H1 (cell line): ENCODE results near the gene PDE8A. TPM values are rescaled to one million over a fixed set of nuclear protein-coding genes. Genes with fewer than 3 reads are reported as not detected.
A peak's percentile ranks its signal among the peaks of the same experiment; 100 is the strongest.

Experiments
- CTCF ChIA-PET: fragments of 300-600 bp; sonication (Branson Sonifier 250); formaldehyde crosslinking; loops from one replicate; lab custom pipeline; 2021; ENCODE audit not compliant: partially characterized antibody; lab: Charles Lee
- POLR2A ChIA-PET: fragments of 300-600 bp; sonication (Branson Sonifier 250); formaldehyde crosslinking; loops from one replicate; lab custom pipeline; 2021; ENCODE audit warnings: inconsistent platforms; ENCODE audit not compliant: partially characterized antibody; lab: Charles Lee
- DNase-seq, 2 experiments: peaks; one replicate each; pipeline versions ENCODE4 v3.0.0 to v3.0.0-alpha.2; 2010 to 2022; ENCODE audit warnings: low spot score in 2 of 2, low read depth in 1 of 2, mixed read lengths in 1 of 2
- FAIRE-seq: peaks from 2 replicates; lab custom pipeline; 2011; peaks lifted over from hg19 to GRCh38; lab: Jason Lieb, UNC
- H2AFZ ChIP-seq: 2 replicates; pipeline ENCODE4 v1.8.1; 2012; ENCODE audit warnings: low read length, inconsistent platforms
- H2AK5ac ChIP-seq: 2 replicates; pipeline ENCODE4 v1.6.1; 2013; ENCODE audit warnings: low read depth, low read length
- H2BK120ac ChIP-seq: replicated peaks from 2 replicates; pipeline ENCODE3; 2013; ENCODE audit warnings: low read depth, low read length, inconsistent platforms
- H2BK12ac ChIP-seq: 2 replicates; pipeline ENCODE4 v1.6.1; 2013; ENCODE audit warnings: low read depth, low read length
- H2BK15ac ChIP-seq: 2 replicates; pipeline ENCODE4 v1.6.1; 2013; ENCODE audit warnings: low read length
- H2BK20ac ChIP-seq: 2 replicates; pipeline ENCODE4 v1.6.1; 2013; ENCODE audit warnings: low read length
- H2BK5ac ChIP-seq: 2 replicates; pipeline ENCODE4 v1.6.1; 2013; ENCODE audit warnings: low read depth, low read length
- H3K14ac ChIP-seq: 2 replicates; pipeline ENCODE4 v1.6.1; 2013; ENCODE audit warnings: inconsistent platforms; ENCODE audit not compliant: insufficient read length
- H3K18ac ChIP-seq: 2 replicates; pipeline ENCODE4 v1.6.1; 2013; ENCODE audit warnings: low read length; ENCODE audit errors: extremely low read depth
- H3K23ac ChIP-seq: 2 replicates; pipeline ENCODE4 v1.6.1; 2013; ENCODE audit warnings: inconsistent platforms; ENCODE audit not compliant: insufficient read length
- H3K23me2 ChIP-seq: 2 replicates; pipeline ENCODE4 v1.6.1; 2013; ENCODE audit warnings: low read depth, low read length
- H3K27ac ChIP-seq: 2 replicates; pipeline ENCODE4 v1.6.1; 2011; ENCODE audit warnings: low read depth, low read length, inconsistent platforms
- H3K27me3 ChIP-seq, 4 experiments: replicated peaks in 1 of 4; 1 replicate in 1 of 4; 2 replicates in 3 of 4; pipeline versions ENCODE4 v1.6.1 to v1.8.1; 2011 to 2013; ENCODE audit warnings: low read length in 3 of 4, mild to moderate bottlenecking in 3 of 4, inconsistent platforms in 2 of 4, mixed read lengths in 2 of 4, moderate library complexity in 1 of 4; ENCODE audit not compliant: control insufficient read depth in 3 of 4, insufficient read depth in 3 of 4; ENCODE audit errors: extremely low read depth in 1 of 4
- H3K36me3 ChIP-seq, 4 experiments: 2 replicates each; pipeline versions ENCODE4 v1.6.1 to v1.8.1; 2011 to 2013; ENCODE audit warnings: mild to moderate bottlenecking in 4 of 4, low read length in 3 of 4, moderate library complexity in 2 of 4, control low read depth in 1 of 4, inconsistent platforms in 1 of 4; ENCODE audit not compliant: insufficient read depth in 4 of 4, control insufficient read depth in 2 of 4
- H3K4ac ChIP-seq: replicated peaks from 2 replicates; pipeline ENCODE3; 2013; ENCODE audit warnings: low read length, low read depth, mixed read lengths, inconsistent platforms; ENCODE audit not compliant: insufficient read length
- H3K4me1 ChIP-seq, 4 experiments: replicated peaks in 1 of 4; 1 replicate in 1 of 4; 2 replicates in 3 of 4; pipeline versions ENCODE4 v1.6.1 to v1.8.1; 2011 to 2013; ENCODE audit warnings: low read length in 3 of 4, inconsistent platforms in 2 of 4, mixed read lengths in 1 of 4; ENCODE audit not compliant: insufficient read depth in 4 of 4, control insufficient read depth in 3 of 4
- H3K4me2 ChIP-seq, 2 experiments: 2 replicates each; pipeline versions ENCODE4 v1.6.1 to v1.8.1; 2011 to 2013; ENCODE audit warnings: low read depth in 2 of 2, low read length in 2 of 2, control low read depth in 1 of 2, inconsistent platforms in 1 of 2, mild to moderate bottlenecking in 1 of 2; ENCODE audit not compliant: insufficient read depth in 1 of 2
- H3K4me3 ChIP-seq, 4 experiments: fragments of 200-600, 300-600 bp in 1 of 4; sonication (generic), shearing (Covaris generic), sonication (Bioruptor Twin) in 1 of 4; 2 replicates each; pipeline versions ENCODE4 v1.5.1 to v1.8.1; 2011 to 2016; ENCODE audit warnings: low read length in 4 of 4, low read depth in 3 of 4, control low read depth in 2 of 4, inconsistent platforms in 2 of 4, mild to moderate bottlenecking in 2 of 4, mixed read lengths in 1 of 4, moderate library complexity in 1 of 4; ENCODE audit not compliant: insufficient read depth in 2 of 4; ENCODE audit errors: extremely low read depth in 1 of 4
- H3K56ac ChIP-seq: replicated peaks from 2 replicates; pipeline ENCODE3; 2013; ENCODE audit warnings: low read depth, mild to moderate bottlenecking, mixed read lengths, low read length, inconsistent platforms; ENCODE audit not compliant: insufficient read length
- H3K79me1 ChIP-seq: 2 replicates; pipeline ENCODE4 v1.6.1; 2013; ENCODE audit warnings: low read depth, low read length, control low read depth
- H3K79me2 ChIP-seq, 2 experiments: 2 replicates each; pipeline versions ENCODE4 v1.6.1 to v1.8.1; 2012 to 2013; ENCODE audit warnings: low read length in 2 of 2, mild to moderate bottlenecking in 2 of 2, inconsistent platforms in 1 of 2; ENCODE audit not compliant: insufficient read depth in 2 of 2, control insufficient read depth in 1 of 2
- H3K9ac ChIP-seq, 4 experiments: replicated peaks in 1 of 4; 1 replicate in 1 of 4; 2 replicates in 3 of 4; pipeline versions ENCODE4 v1.6.1 to v1.8.1; 2011 to 2013; ENCODE audit warnings: low read depth in 3 of 4, low read length in 3 of 4, control low read depth in 2 of 4, mild to moderate bottlenecking in 2 of 4, moderate library complexity in 2 of 4, inconsistent platforms in 1 of 4; ENCODE audit errors: extremely low read depth in 1 of 4
- H3K9me3 ChIP-seq, 2 experiments: 2 replicates each; pipeline versions ENCODE4 v1.6.1 to v1.8.1; 2012 to 2013; ENCODE audit warnings: mild to moderate bottlenecking in 2 of 2, moderate library complexity in 2 of 2, control low read depth in 1 of 2, inconsistent platforms in 1 of 2, low read depth in 1 of 2, low read length in 1 of 2, mixed read lengths in 1 of 2; ENCODE audit not compliant: insufficient read depth in 2 of 2
- H4K20me1 ChIP-seq, 2 experiments: replicated peaks in 1 of 2; 2 replicates each; pipeline versions ENCODE3 to v1.8.1; 2011 to 2013; ENCODE audit warnings: inconsistent platforms in 2 of 2, low read length in 2 of 2, mild to moderate bottlenecking in 1 of 2; ENCODE audit not compliant: insufficient read depth in 2 of 2, control insufficient read depth in 1 of 2
- H4K5ac ChIP-seq: 2 replicates; pipeline ENCODE4 v1.6.1; 2013; ENCODE audit warnings: low read length, low read depth, mixed read lengths, inconsistent platforms; ENCODE audit not compliant: insufficient read length
- H4K8ac ChIP-seq: 2 replicates; pipeline ENCODE4 v1.8.0; 2013; ENCODE audit warnings: mild to moderate bottlenecking, moderate library complexity, low read length, inconsistent platforms; ENCODE audit not compliant: insufficient read depth; ENCODE audit errors: extremely low read depth
- H4K91ac ChIP-seq: replicated peaks from 2 replicates; pipeline ENCODE3; 2013; ENCODE audit warnings: low read length, mixed read lengths, inconsistent platforms; ENCODE audit not compliant: insufficient read length
- CHD1 ChIP-seq: IDR thresholded peaks from 2 replicates; pipeline ENCODE4 v1.6.1; 2012; ENCODE audit warnings: low read depth, low read length, improper control_type of control experiment
- CHD2 ChIP-seq: IDR thresholded peaks from 2 replicates; pipeline ENCODE4 v1.6.1; 2012; ENCODE audit warnings: low read length, improper control_type of control experiment
- KDM4A ChIP-seq: IDR thresholded peaks from one replicate; pipeline ENCODE4 v1.7.1; 2012; ENCODE audit warnings: low read depth, mild to moderate bottlenecking, moderate library complexity, low read length, inconsistent platforms; ENCODE audit not compliant: severe bottlenecking
- SUZ12 ChIP-seq: fragments of 200-600 bp; sonication (generic); IDR thresholded peaks from 2 replicates; pipeline ENCODE4 v1.6.1; 2012; ENCODE audit warnings: mild to moderate bottlenecking, inconsistent platforms, low read length, moderate library complexity, mixed read lengths
- TAF1 ChIP-seq: IDR thresholded peaks from 2 replicates; pipeline ENCODE4 v1.6.1; 2011; ENCODE audit warnings: mild to moderate bottlenecking, low read depth, low read length
- WGBS, 2 experiments: shearing (Covaris generic) in 1 of 2; methylation state at CpG; one replicate each; pipeline versions ENCODE4 v1.1.6 to v1.1.7; 2013 to 2015; ENCODE audit warnings: low lambda C conversion rate in 2 of 2, mixed read lengths in 2 of 2, inconsistent platforms in 1 of 2, low coverage in 1 of 2, missing lambda C conversion rate in 1 of 2; ENCODE audit not compliant: insufficient replicate concordance in 2 of 2, insufficient coverage in 1 of 2, insufficient read length in 1 of 2; ENCODE audit errors: extremely low coverage in 1 of 2, missing lambda C conversion rate in 1 of 2; 5-methylcytosine and 5-hydroxymethylcytosine counted together
- long read RNA-seq, 2 experiments: library from RNA in 1 of 2; library from capped mRNA in 1 of 2; stranded (forward); transcript quantifications; one replicate each; pipeline ENCODE4 v2.0.0, GENCODE V29; 2021; ENCODE audit warnings: inconsistent platforms in 1 of 2
- polyA minus RNA-seq, 3 experiments: library from RNA; depleted of rRNA, polyadenylated mRNA; stranded (reverse); fragments of >200 nt; gene quantifications; 1 replicate in 2 of 3; 2 replicates in 1 of 3; pipeline ENCODE4 v1.2.3, GENCODE V29; 2011
- polyA plus RNA-seq, 7 experiments: library from polyadenylated mRNA; depleted of rRNA in 3 of 7; stranded (reverse) in 5 of 7; unstranded in 2 of 7; fragments of >200 nt in 5 of 7; fragments of 200-250 nt in 2 of 7; gene quantifications; 1 replicate in 5 of 7; 2 replicates in 1 of 7; 4 replicates in 1 of 7; pipeline versions ENCODE4 v1.2.1 to v1.2.3, GENCODE V29; 2011 to 2013; ENCODE audit warnings: missing spikeins in 2 of 7, mixed read lengths in 2 of 7
- total RNA-seq: library from RNA; stranded (reverse); fragmentation: NEBNext Ultra II Directional; extraction: Animal tissue kit (Norgen Biotek cat#: 25700); gene quantifications from 2 replicates; pipeline ENCODE4 v1.2.1, GENCODE V29; 2021

The PDE8A gene, protein sequence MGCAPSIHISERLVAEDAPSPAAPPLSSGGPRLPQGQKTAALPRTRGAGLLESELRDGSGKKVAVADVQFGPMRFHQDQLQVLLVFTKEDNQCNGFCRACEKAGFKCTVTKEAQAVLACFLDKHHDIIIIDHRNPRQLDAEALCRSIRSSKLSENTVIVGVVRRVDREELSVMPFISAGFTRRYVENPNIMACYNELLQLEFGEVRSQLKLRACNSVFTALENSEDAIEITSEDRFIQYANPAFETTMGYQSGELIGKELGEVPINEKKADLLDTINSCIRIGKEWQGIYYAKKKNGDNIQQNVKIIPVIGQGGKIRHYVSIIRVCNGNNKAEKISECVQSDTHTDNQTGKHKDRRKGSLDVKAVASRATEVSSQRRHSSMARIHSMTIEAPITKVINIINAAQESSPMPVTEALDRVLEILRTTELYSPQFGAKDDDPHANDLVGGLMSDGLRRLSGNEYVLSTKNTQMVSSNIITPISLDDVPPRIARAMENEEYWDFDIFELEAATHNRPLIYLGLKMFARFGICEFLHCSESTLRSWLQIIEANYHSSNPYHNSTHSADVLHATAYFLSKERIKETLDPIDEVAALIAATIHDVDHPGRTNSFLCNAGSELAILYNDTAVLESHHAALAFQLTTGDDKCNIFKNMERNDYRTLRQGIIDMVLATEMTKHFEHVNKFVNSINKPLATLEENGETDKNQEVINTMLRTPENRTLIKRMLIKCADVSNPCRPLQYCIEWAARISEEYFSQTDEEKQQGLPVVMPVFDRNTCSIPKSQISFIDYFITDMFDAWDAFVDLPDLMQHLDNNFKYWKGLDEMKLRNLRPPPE
- total RNA-seq (4.5 and 6.9 TPM in 2 replicates), polyA plus RNA-seq (2011; rRNA removed) (4.8 and 7.8 TPM in 2 replicates), polyA minus RNA-seq (2011; rRNA and poly(A)+ RNA removed) (14.4 and 15.1 TPM in 2 replicates)
- 7.7 TPM for polyA plus RNA-seq (2011; cell fraction: cytosol; rRNA removed)
- 15.3 TPM for polyA plus RNA-seq (2011; cell fraction: nucleus; rRNA removed)
- 4.7 to 7.4 TPM (median 6.0 TPM) in 4 replicates for polyA plus RNA-seq (2012, experiment 1 of 2)
- polyA plus RNA-seq (2012, experiment 2 of 2), result 0.47 TPM
- polyA plus RNA-seq (2013, experiment 1 of 2), result 4.1 TPM
- 4.0 TPM for polyA plus RNA-seq (2013, experiment 2 of 2)
- polyA minus RNA-seq (2011; cell fraction: cytosol; rRNA and poly(A)+ RNA removed), result 5.7 TPM
- 35.1 TPM for polyA minus RNA-seq (2011; cell fraction: nucleus; rRNA and poly(A)+ RNA removed)
- long read RNA-seq, experiment 1, partial matches to known transcripts, result 0 of 3 reads
- long read RNA-seq, experiment 1, other reads (novel, unspliced or antisense), result 2 of 3 reads
- long read RNA-seq, experiment 2, result 0 reads

DNA sequence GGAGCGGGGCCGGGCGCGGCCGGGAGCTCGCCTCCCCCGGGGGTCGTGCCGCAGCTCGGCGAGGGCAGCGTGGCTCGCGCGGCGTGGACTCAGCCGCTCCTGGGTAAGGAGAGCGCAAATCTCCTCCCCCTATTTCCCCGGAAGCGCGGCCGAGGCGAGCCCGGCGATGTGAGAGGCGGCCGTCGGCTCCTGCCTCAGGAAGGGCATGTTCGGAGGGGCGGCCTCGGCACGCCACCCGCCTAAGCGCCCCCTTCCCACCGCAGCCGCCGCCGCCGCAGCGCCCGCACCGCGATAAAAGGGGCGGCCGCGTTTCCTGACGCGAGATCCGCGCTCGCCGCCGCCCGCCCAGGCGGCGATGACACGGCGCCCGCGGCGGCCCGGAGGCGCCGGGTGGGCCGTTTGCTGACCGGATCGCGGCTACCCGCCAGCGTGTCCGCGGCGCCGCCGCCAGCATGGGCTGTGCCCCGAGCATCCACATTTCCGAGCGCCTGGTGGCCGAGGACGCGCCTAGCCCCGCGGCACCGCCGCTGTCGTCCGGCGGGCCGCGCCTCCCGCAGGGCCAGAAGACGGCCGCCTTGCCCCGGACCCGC, at the start of gene PDE8A:
Gene PDE8A, plus strand, starts transcription at position 146 of the 590 bp plus-strand sequence. Its CDS starts 307 bp downstream, at position 453.
- Histone ChIP-seq H3K56ac (peak within 1 kb of the TSS; percentile 64), H4K20me1 (peaks cover 3 to 6% of the 10 kb centered on the region in 2 experiments), H3K4ac (peak within 1 kb of the TSS; percentile 28), H3K23me2 (peaks cover 14% of the 10 kb centered on the region; the same call in 1 of the 2 replicates), H2BK20ac (no peak within 1 kb of the TSS), H3K4me3 (peak within 1 kb of the TSS; percentile 55 to 86 (median 74)), H3K79me2 (0 out of 4 replicates have a peak, but pooled peaks cover 0 to 6% of the 10 kb centered on the region in 2 experiments), H4K91ac (peak within 1 kb of the TSS; percentile 56), H3K18ac (peak within 1 kb of the TSS; percentile 62), H3K14ac (no peak within 1 kb of the TSS), H3K9me3 (no peaks in the 10 kb centered on the region), H3K27ac (no peak within 1 kb of the TSS), H2BK120ac (no peak within 1 kb of the TSS), H3K36me3 (no peaks in the 10 kb centered on the region), H2AK5ac (no peak within 1 kb of the TSS), H3K23ac (no peak within 1 kb of the TSS), H2BK15ac (no peak within 1 kb of the TSS), H2AFZ (no peak within 1 kb of the TSS; the same call in 1 of the 2 replicates), H3K4me1 (peaks cover 0 to 5% (median 2%) of the 10 kb centered on the region in 4 experiments; a peak in 4 of 7 replicates), H2BK12ac (no peak within 1 kb of the TSS), H3K9ac (peak within 1 kb of the TSS in 2 of 4 experiments; percentile 25 to 34; a peak in 3 of 7 replicates), H4K5ac (peak within 1 kb of the TSS; percentile 35), H3K4me2 (peak within 1 kb of the TSS; percentile 73 to 82), H3K79me1 (no peaks in the 10 kb centered on the region), H3K27me3 (peaks cover 5 to 43% (median 30%) of the 10 kb centered on the region in 4 experiments), H4K8ac (peak within 1 kb of the TSS; percentile 83; the same call in 1 of the 2 replicates), H2BK5ac (peak within 1 kb of the TSS; percentile 90; the same call in 1 of the 2 replicates)
- WGBS, 2 experiments, result 2% methylated on average over 22 of the region's 95 CpGs; no CpG with 5 or more reads in 1 of the 2 experiments
- TF ChIP-seq TAF1, result 0 out of 2 replicates have a peak, but pooled peaks have one; percentile 4
- peak; percentile 44; the same call in 1 of the 2 replicates for TF ChIP-seq SUZ12
- TF ChIP-seq CHD1, result no peak
- 0 out of 2 replicates have a peak, but pooled peaks have one; percentile 35 for TF ChIP-seq CHD2
- peak; percentile 68 for TF ChIP-seq KDM4A
- CTCF ChIA-PET, result interaction anchor here (1.2 to 2.9 kb wide), 2 partner anchors 24 to 25 kb away, joined by 3 to 11 read pairs; no protein-coding TSS in a partner anchor
- FAIRE-seq (no peak), DNase-seq (peak in 1 of 2 experiments; percentile 69)
- POLR2A ChIA-PET, result interaction anchor here (1.2 to 1.7 kb wide), 4 partner anchors 10 to 38 kb away, joined by 3 to 5 read pairs (median 4); no protein-coding TSS in a partner anchor
